Central memory CD8-positive, alpha-beta T cell (primary cell): Measurements from ENCODE around the gene CLVS2.

Experiments used
- ATAC-seq: fragments of 150-1000 bp; cut with Tn5 transposase; replicated peaks from 2 replicates; pipeline ENCODE4 v1.10.0; 2022; ENCODE audit warnings: mild to moderate bottlenecking, moderate FRiP score, moderate number of reproducible peaks; ENCODE audit not compliant: poor library complexity, severe bottlenecking; ENCODE audit errors: extremely low read depth
- DNase-seq, 2 donors: peaks; one replicate each; pipeline ENCODE4 v3.0.0; 2021; ENCODE audit warnings: low spot score in 2 of 2
- H3K27ac Mint-ChIP-seq: one replicate; pipeline ENCODE4 v1.8.0; 2022; ENCODE audit warnings: low read depth, mild to moderate bottlenecking, moderate library complexity, mixed read lengths
- H3K27me3 Mint-ChIP-seq: one replicate; pipeline ENCODE4 v1.8.0; 2022; ENCODE audit warnings: mixed read lengths
- H3K36me3 Mint-ChIP-seq: one replicate; pipeline ENCODE4 v1.8.0; 2022; ENCODE audit warnings: mild to moderate bottlenecking, moderate library complexity, mixed read lengths; ENCODE audit not compliant: insufficient read depth
- H3K4me1 Mint-ChIP-seq: one replicate; pipeline ENCODE4 v1.8.0; 2022; ENCODE audit warnings: mixed read lengths
- H3K4me3 Mint-ChIP-seq: one replicate; pipeline ENCODE4 v1.8.0; 2022; ENCODE audit warnings: mild to moderate bottlenecking, moderate library complexity, mixed read lengths
- H3K9me3 Mint-ChIP-seq: one replicate; pipeline ENCODE4 v1.8.0; 2022; ENCODE audit warnings: mixed read lengths

The CLVS2 gene

DNA sequence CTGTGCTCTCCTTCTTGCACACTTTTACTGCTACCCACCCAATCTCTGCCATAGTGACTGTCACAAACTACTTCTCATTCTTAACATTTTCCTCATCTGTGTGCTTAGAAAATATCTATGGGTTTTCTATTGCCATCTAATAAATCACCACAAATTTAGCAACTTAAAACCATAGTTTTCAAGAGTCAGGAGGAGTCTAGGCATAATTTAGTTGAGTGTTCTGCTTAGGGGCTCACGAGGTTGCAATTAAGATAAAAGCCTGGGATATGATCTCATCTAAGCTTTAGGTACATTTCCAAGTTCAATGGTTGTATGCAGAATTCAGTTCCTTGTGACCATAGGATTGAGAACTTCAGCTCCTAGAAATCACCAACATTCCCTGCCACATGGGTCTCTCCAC is 98.8 kb downstream of the CLVS2 start:
- Mint-ChIP-seq H3K4me1 (no peaks in the 10 kb centered on the region), H3K27ac (no peak overlapping the region)
- ATAC-seq, result no peak

GRCh38 chr6:123105561-123105960 is 109.5 kb downstream of the CLVS2 start:
- Mint-ChIP-seq H3K4me3 (no peak overlapping the region), H3K27ac (no peak overlapping the region), H3K36me3 (no peaks in the 10 kb centered on the region), H3K9me3 (peaks cover 15% of the 10 kb centered on the region), H3K27me3 (no peaks in the 10 kb centered on the region), H3K4me1 (no peaks in the 10 kb centered on the region)
- ATAC-seq (no peak), DNase-seq (no peak)

More for the DNA sequence above, 98.8 kb downstream of the CLVS2 start:
- Mint-ChIP-seq H3K9me3 (peaks cover 12% of the 10 kb centered on the region), H3K27me3 (no peaks in the 10 kb centered on the region), H3K4me3 (no peak overlapping the region), H3K36me3 (peaks cover 1% of the 10 kb centered on the region)
- DNase-seq, result no peak

- Mint-ChIP-seq H3K36me3 (no peaks in the 10 kb centered on the region), H3K9me3 (peaks cover 5% of the 10 kb centered on the region), H3K4me3 (no peak overlapping the region), H3K27ac (no peak overlapping the region), H3K4me1 (no peaks in the 10 kb centered on the region), H3K27me3 (no peaks in the 10 kb centered on the region)
- DNase-seq (no peak), ATAC-seq (no peak)
Observed at GRCh38 chr6:123116370-123116769, 120.3 kb downstream of the CLVS2 start.

- H3K4me3 Mint-ChIP-seq, result no peak overlapping the region
- H3K4me1 Mint-ChIP-seq, result no peaks in the 10 kb centered on the region
- ATAC-seq (no peak), DNase-seq (no peak)
- H3K27me3 Mint-ChIP-seq, result no peaks in the 10 kb centered on the region
- peaks cover 5% of the 10 kb centered on the region for H3K9me3 Mint-ChIP-seq
- no peaks in the 10 kb centered on the region for H3K36me3 Mint-ChIP-seq
- no peak overlapping the region for H3K27ac Mint-ChIP-seq
Observed at GRCh38 chr6:123117145-123117908, 121.3 kb downstream of the CLVS2 start.

- Mint-ChIP-seq H3K9me3 (peaks cover 14% of the 10 kb centered on the region), H3K27me3 (no peaks in the 10 kb centered on the region), H3K4me1 (no peaks in the 10 kb centered on the region), H3K4me3 (no peak overlapping the region), H3K27ac (no peak overlapping the region), H3K36me3 (no peaks in the 10 kb centered on the region)
- DNase-seq (no peak), ATAC-seq (no peak)
Observed at GRCh38 chr6:123118811-123119210, 122.8 kb downstream of the CLVS2 start.
